ENCODE data around the gene SLC30A2. TPM values are rescaled to one million over a fixed set of nuclear protein-coding genes. Genes with fewer than 3 reads are reported as not detected.

SLC30A2 gene
- total and polyA plus RNA-seq, 9 of the 15 experiments (the other 6 are each of a cell fraction or from before 2014, with no cell fraction given), result 0.01 to 0.18 (median 0.06) TPM; not detected in 3

DNA sequence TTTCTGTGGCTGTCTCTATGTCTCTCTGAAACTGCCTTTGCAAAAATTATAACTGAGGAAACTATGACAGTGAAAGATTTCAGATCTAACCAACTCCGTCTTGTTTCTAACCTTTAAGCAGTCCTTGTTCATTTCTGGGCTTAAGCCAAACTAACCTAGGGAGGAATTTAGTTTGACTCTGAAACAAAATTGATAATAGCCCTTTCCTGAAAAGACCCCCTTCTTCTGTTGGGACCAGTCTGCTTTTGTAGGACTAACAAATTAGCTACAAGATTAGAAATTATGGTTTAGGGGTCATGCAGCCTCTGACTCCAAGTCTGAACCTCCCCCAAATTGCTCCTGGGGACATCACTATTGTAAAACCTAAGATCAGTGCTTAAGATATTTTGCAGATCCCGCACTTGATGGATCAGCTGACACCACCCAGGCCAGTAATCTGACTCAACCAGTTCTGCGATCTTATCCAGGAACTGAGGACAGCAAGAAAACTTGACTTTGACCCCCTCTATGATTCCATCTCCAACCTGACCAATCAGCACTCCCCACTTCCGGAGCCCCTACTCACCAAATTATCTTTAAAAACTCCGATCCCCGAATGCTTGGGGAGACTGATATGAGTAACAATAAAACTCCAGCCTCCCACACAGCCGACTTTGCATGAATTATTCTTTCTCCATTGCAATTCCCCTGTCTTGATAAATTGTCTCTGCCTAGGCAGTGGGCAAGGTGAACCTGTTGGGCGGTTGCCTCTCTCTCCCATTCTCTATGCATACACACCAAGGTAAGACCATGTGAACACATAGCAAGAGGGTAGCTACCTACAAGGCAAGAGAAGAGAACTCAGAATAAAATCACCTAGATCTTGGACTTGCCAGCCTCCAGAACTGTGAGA lies 32.6 kb upstream of the SLC30A2 start (continued):
- TF ChIP-seq, protein P1, sequence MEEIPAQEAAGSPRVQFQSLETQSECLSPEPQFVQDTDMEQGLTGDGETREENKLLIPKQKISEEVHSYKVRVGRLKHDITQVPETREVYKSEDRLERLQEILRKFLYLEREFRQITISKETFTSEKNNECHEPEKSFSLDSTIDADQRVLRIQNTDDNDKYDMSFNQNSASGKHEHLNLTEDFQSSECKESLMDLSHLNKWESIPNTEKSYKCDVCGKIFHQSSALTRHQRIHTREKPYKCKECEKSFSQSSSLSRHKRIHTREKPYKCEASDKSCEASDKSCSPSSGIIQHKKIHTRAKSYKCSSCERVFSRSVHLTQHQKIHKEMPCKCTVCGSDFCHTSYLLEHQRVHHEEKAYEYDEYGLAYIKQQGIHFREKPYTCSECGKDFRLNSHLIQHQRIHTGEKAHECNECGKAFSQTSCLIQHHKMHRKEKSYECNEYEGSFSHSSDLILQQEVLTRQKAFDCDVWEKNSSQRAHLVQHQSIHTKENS (CRISPR knock-in tag; IDR thresholded peaks at IDR 0.05), result no peak
- TF ChIP-seq DIDO1 (tag; IDR thresholded peaks at IDR 0.05; ENCODE audit: low read depth) (no peak), ZKSCAN3 (CRISPR knock-in tag; IDR thresholded peaks at IDR 0.05) (no peak), ZNF830 (CRISPR knock-in tag; IDR thresholded peaks at IDR 0.05) (no peak), ZNF780A (CRISPR knock-in tag; IDR thresholded peaks at IDR 0.05) (no peak), NR4A1 (CRISPR knock-in tag; IDR thresholded peaks at IDR 0.05) (no peak), NR4A1 (tag; IDR thresholded peaks at IDR 0.05) (0 out of 2 replicates have a peak, but pooled peaks have one; percentile 58), SMARCC2 (IDR thresholded peaks at IDR 0.05; ENCODE audit: low read depth) (peak; percentile 68), THRAP3 (IDR thresholded peaks at IDR 0.05; ENCODE audit: borderline replicate concordance) (no peak), SETDB1 (IDR thresholded peaks at IDR 0.05; ENCODE audit: low read length) (no peak), PHTF2 (CRISPR knock-in tag; IDR thresholded peaks at IDR 0.05) (no peak), ZNF584 (CRISPR knock-in tag; IDR thresholded peaks at IDR 0.05; ENCODE audit: low read depth) (peak; percentile 30; the same call in 1 of the 2 replicates), GTF2E2 (tag; IDR thresholded peaks at IDR 0.05) (0 out of 2 replicates have a peak, but pooled peaks have one; percentile 39), TCF7 (IDR thresholded peaks at IDR 0.05; ENCODE audit: borderline replicate concordance) (no peak), CBFB (CRISPR knock-in tag; IDR thresholded peaks at IDR 0.05) (no peak), CSDE1 (IDR thresholded peaks at IDR 0.05) (no peak), CREM (IDR thresholded peaks at IDR 0.05; ENCODE audit: low read depth) (no peak)
- TF ChIP-seq, protein P2, sequence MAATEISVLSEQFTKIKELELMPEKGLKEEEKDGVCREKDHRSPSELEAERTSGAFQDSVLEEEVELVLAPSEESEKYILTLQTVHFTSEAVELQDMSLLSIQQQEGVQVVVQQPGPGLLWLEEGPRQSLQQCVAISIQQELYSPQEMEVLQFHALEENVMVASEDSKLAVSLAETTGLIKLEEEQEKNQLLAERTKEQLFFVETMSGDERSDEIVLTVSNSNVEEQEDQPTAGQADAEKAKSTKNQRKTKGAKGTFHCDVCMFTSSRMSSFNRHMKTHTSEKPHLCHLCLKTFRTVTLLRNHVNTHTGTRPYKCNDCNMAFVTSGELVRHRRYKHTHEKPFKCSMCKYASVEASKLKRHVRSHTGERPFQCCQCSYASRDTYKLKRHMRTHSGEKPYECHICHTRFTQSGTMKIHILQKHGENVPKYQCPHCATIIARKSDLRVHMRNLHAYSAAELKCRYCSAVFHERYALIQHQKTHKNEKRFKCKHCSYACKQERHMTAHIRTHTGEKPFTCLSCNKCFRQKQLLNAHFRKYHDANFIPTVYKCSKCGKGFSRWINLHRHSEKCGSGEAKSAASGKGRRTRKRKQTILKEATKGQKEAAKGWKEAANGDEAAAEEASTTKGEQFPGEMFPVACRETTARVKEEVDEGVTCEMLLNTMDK (IDR thresholded peaks at IDR 0.05; ENCODE audit: borderline replicate concordance, insufficient read depth, low read depth, low read length, poor library complexity, severe bottlenecking), result no peak
- TF ChIP-seq, protein P3, sequence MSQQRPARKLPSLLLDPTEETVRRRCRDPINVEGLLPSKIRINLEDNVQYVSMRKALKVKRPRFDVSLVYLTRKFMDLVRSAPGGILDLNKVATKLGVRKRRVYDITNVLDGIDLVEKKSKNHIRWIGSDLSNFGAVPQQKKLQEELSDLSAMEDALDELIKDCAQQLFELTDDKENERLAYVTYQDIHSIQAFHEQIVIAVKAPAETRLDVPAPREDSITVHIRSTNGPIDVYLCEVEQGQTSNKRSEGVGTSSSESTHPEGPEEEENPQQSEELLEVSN (IDR thresholded peaks at IDR 0.05; ENCODE audit: borderline replicate concordance in 1 of 2, extremely low read depth in 1 of 2, insufficient read depth in 1 of 2, insufficient read length in 1 of 2, low read depth in 1 of 2, low read length in 1 of 2, poor library complexity in 1 of 2, severe bottlenecking in 1 of 2), result no peak
- TF ChIP-seq, protein P4, sequence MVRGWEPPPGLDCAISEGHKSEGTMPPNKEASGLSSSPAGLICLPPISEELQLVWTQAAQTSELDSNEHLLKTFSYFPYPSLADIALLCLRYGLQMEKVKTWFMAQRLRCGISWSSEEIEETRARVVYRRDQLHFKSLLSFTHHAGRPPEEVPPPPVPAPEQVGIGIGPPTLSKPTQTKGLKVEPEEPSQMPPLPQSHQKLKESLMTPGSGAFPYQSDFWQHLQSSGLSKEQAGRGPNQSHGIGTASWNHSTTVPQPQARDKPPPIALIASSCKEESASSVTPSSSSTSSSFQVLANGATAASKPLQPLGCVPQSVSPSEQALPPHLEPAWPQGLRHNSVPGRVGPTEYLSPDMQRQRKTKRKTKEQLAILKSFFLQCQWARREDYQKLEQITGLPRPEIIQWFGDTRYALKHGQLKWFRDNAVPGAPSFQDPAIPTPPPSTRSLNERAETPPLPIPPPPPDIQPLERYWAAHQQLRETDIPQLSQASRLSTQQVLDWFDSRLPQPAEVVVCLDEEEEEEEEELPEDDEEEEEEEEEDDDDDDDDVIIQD (CRISPR knock-in tag; IDR thresholded peaks at IDR 0.05), result no peak
- TF ChIP-seq, protein P5, sequence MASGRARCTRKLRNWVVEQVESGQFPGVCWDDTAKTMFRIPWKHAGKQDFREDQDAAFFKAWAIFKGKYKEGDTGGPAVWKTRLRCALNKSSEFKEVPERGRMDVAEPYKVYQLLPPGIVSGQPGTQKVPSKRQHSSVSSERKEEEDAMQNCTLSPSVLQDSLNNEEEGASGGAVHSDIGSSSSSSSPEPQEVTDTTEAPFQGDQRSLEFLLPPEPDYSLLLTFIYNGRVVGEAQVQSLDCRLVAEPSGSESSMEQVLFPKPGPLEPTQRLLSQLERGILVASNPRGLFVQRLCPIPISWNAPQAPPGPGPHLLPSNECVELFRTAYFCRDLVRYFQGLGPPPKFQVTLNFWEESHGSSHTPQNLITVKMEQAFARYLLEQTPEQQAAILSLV (tag; IDR thresholded peaks at IDR 0.05), result no peak
